Measurements from ENCODE around the gene COL17A1. TPM values are rescaled to one million over a fixed set of nuclear protein-coding genes. Genes with fewer than 3 reads are reported as not detected.
A peak's percentile ranks its signal among the peaks of the same experiment; 100 is the strongest.

The COL17A1 gene
- total RNA-seq, 4 donors from 2014 or later = 0.63 TPM; not detected in 3

DNA sequence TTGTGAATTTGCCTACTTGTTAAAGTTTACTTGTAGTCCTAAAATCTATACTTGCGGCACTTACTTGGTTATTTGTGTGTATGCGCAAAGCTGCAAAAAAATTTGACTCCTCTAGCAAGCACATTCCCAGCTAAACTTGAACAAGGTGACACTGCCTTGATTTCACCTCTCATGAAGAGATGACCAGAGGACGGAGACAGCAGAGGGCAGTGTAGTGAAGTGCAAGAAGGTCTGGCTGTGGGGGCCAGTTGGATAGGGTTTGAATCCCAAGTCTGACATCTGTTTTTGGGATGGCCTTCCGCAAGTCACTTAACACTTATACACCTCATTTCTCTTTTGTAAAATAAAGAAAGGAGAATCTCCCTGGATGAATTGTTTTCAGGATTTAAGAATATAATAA lies 103.0 kb downstream of the COL17A1 start:
- H3K4me3 ChIP-seq = no peak overlapping the region
- intact Hi-C loops (cut with DNase I; ENCODE audit: low total_unique reads) (no loop called here), in situ Hi-C loops (cut with MboI; ENCODE audit: low sequenced_read_pairs in 4 of 4) (loop anchor here in 1 of 4 donors (25.0 kb wide), 1 partner anchor 95 kb away; no protein-coding TSS in a partner anchor)
- ATAC-seq = no peak
- no peak for DNase-seq
- H3K27me3 ChIP-seq = no peaks in the 10 kb centered on the region
- H3K9me3 ChIP-seq = no peaks in the 10 kb centered on the region
- H3K4me1 ChIP-seq = peaks cover 22 to 30% of the 10 kb centered on the region in 2 donors
- no peak overlapping the region for H3K27ac ChIP-seq
- H3K36me3 ChIP-seq = no peaks in the 10 kb centered on the region
- TF ChIP-seq POLR2A (IDR thresholded peaks at IDR 0.05) (no peak), CTCF (IDR thresholded peaks at IDR 0.05 in 4 of 5, conservative IDR thresholded peaks at IDR 0.05 in 1 of 5) (peak in 1 of 5 experiments; percentile 34)

MicroRNA genes within 50 kb of the gene (microRNA counts, 767-probe panel; counts per million panel counts)
- microRNA hsa-miR-936 = 356 to 448 counts per million in 2 donors

Small RNAs within 50 kb of the gene (microRNA-seq; reads per million reads assigned to microRNA genes)
- 0 reads per million in 2 donors for gene MIR936 (ENCODE audit: borderline replicate concordance in 2 of 2)

Other genes starting within 250 kb of the COL17A1 start
- 10 to 100 TPM in 2 of 4 donors, 1 to 10 TPM in 2; 6.2 to 16.8 (median 11.4) TPM for gene SH3PXD2A, start 230.3 kb downstream of the COL17A1 start, total RNA-seq
- 10 to 100 TPM; 15.1 to 24.7 (median 20.5) TPM for gene STN1, start 167.7 kb downstream of the COL17A1 start, total RNA-seq
- 10 to 100 TPM; 43.3 to 53.3 (median 49.8) TPM for gene SLK, start 118.7 kb downstream of the COL17A1 start, total RNA-seq
- gene SFR1, start 36.3 kb upstream of the COL17A1 start, total RNA-seq = 1 to 10 TPM; 2.4 to 7.7 (median 4.7) TPM
- not detected for gene CFAP43, start 146.5 kb upstream of the COL17A1 start, total RNA-seq
- 100 to 1,000 TPM in 2 of 4 donors, 10 to 100 TPM in 2; 39.6 to 284 (median 74.2) TPM for gene GSTO1, start 169.0 kb upstream of the COL17A1 start, total RNA-seq
- 1 to 10 TPM in 2 of 4 donors, under 1 TPM in 1, not detected in 1; 0.71 to 2.3 (median 1.4) TPM for gene GSTO2, start 183.3 kb upstream of the COL17A1 start, total RNA-seq